B cell (primary cell): ENCODE measurements around the gene ZNF148.

Experiments
- CTCF ChIP-seq: fragments of 200-600 bp; IDR thresholded peaks from one replicate; pipeline ENCODE4 v1.8.0; 2022; ENCODE audit warnings: antibody characterized with exemption, mild to moderate bottlenecking
- EZH2 ChIP-seq: IDR thresholded peaks from 2 replicates; pipeline ENCODE4 v1.6.1; 2012; ENCODE audit warnings: borderline replicate concordance, low read depth, mild to moderate bottlenecking, moderate library complexity, low read length; ENCODE audit not compliant: insufficient read depth, poor library complexity, severe bottlenecking

GRCh38 chr3:125194061-125194848 lies 180.9 kb downstream of the ZNF148 start:
- TF ChIP-seq EZH2 (no peak), CTCF (no peak)
